BE2C (cell line): ENCODE data around the gene OXA1L.
"Not testable (repeated sequence)": the region's sequence is repeated elsewhere in the genome, so short reads cannot be mapped to it uniquely, and the experiment has no call there.

Experiments used
- DNase-seq: peaks from one replicate; pipeline ENCODE4 v3.0.0-alpha.2; 2020
- H3K27me3 ChIP-seq: fragments of 250-450 bp; sonication (Bioruptor Pico); 2 replicates; pipeline ENCODE4 v1.5.1; 2020; ENCODE audit warnings: mild to moderate bottlenecking
- H3K36me3 ChIP-seq: fragments of 250-450 bp; sonication (Bioruptor Pico); 2 replicates; pipeline ENCODE4 v1.5.1; 2020; ENCODE audit warnings: mild to moderate bottlenecking
- H3K4me1 ChIP-seq: fragments of 250-450 bp; sonication (Bioruptor Pico); 2 replicates; pipeline ENCODE4 v1.5.1; 2020
- H3K4me3 ChIP-seq: 2 replicates; pipeline ENCODE4 v1.5.1; 2011; ENCODE audit warnings: low read depth, low read length
- H3K9me3 ChIP-seq: fragments of 250-450 bp; sonication (Bioruptor Pico); 2 replicates; pipeline ENCODE4 v1.5.1; 2020
- CTCF ChIP-seq: IDR thresholded peaks from 2 replicates; pipeline ENCODE4 v1.5.1; 2012; ENCODE audit warnings: mild to moderate bottlenecking, low read depth, low read length

The OXA1L gene

DNA sequence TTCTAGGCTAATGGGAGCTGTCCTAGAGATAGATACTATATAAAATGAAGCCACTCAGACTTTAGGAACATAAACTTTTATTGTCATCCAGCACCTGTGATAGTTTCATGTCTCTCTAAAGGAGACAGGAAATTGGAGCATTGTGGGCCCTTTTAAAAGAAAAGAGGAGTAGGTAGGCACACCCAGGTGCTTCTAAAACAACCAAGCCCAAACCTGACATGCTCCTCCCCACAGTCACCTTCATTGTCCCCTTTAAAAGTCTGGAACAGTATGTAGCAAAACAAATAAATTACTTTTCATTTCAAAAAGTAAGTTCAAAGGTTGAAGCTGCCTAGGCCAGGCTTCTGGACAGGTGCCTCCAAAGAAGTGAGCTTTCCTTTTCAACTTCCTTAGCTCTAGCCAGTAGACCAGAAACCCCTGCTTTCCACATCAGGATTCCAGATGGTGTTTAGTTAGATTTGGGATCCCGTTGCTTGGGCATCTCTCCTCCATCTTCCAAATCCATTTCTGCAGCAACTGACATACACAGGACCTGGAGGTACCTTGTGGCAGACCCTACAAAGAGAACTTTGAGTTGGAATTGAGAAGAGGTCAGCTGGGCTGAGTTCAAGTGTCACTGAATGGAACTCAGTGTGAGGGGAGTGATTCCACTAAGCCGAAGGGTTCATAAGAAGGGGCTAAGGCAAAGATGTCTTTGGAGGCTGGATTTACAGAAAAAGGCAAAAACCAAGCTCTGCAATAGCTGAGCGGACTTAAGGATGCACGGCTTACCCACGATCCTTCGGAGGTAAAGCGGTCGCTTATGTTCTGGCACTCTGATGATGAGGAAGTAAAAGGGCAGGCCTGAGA is 6.9 kb downstream of the OXA1L start:
- H3K4me1 ChIP-seq, result no peaks in the 10 kb centered on the region
- H3K4me3 ChIP-seq, result no peak overlapping the region
- no peaks in the 10 kb centered on the region for H3K27me3 ChIP-seq
- peaks cover 32% of the 10 kb centered on the region for H3K36me3 ChIP-seq
- DNase-seq, result no peak
- H3K9me3 ChIP-seq, result no peaks in the 10 kb centered on the region
- TF ChIP-seq CTCF, result no peak

GRCh38 chr14:22774011-22774706 is 7.7 kb downstream of the OXA1L start:
- peaks cover 27% of the 10 kb centered on the region for H3K36me3 ChIP-seq
- no peak overlapping the region for H3K4me3 ChIP-seq
- no peaks in the 10 kb centered on the region for H3K27me3 ChIP-seq
- no peak for DNase-seq
- TF ChIP-seq CTCF, result no peak
- H3K4me1 ChIP-seq, result no peaks in the 10 kb centered on the region
- no peaks in the 10 kb centered on the region for H3K9me3 ChIP-seq

DNA sequence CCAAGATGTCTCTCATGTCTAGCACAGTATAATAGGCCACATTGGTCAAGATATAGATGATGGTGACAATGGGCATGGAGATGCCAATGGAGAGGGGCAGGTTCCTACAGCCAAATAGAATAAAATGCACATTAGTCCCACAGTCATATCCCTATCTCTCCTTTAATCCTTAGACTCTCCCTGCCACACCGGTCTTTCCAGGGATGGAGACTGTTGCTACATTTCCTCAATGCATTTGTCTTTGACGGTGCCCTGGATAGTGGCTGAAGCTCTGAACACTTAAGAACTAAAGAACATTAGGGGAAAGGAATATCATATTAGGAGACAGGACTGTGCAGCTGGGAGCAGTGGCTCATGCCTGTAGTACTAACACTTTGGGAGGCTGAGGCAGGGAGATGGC is 9.7 kb downstream of the OXA1L start:
- no peak for DNase-seq
- H3K9me3 ChIP-seq, result no peaks in the 10 kb centered on the region
- no peaks in the 10 kb centered on the region for H3K27me3 ChIP-seq
- peaks cover 10% of the 10 kb centered on the region for H3K36me3 ChIP-seq
- TF ChIP-seq CTCF, result no peak
- H3K4me3 ChIP-seq, result no peak overlapping the region
- no peaks in the 10 kb centered on the region for H3K4me1 ChIP-seq

- H3K36me3 ChIP-seq, DNase-seq, H3K9me3 ChIP-seq, H3K4me3 ChIP-seq, H3K27me3 ChIP-seq, H3K4me1 ChIP-seq: not testable (repeated sequence)
Measured at GRCh38 chr14:22776849-22777248, 10.4 kb downstream of the OXA1L start.

DNA sequence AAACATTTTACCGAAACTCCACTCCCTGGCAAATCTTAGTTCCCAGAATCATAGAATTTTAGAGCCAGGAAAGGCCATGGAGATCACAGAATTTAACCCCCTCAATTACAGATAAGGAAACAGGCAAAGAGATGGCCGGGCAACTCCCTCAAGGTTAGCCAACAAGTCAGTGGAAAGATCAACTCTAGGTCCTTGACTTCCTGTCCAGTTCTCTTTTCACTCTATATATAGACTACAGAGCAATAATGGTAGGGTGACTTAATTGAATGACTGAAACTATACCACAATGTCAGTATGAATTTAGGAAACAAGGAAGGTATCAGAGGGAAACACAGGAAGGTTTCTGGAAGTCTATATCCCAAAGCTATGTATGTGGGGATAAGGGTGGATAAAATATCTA is 11.6 kb downstream of the OXA1L start:
- H3K27me3 ChIP-seq, result no peaks in the 10 kb centered on the region
- TF ChIP-seq CTCF, result no peak
- H3K9me3 ChIP-seq, result no peaks in the 10 kb centered on the region
- no peak for DNase-seq
- no peaks in the 10 kb centered on the region for H3K36me3 ChIP-seq
- no peaks in the 10 kb centered on the region for H3K4me1 ChIP-seq
- H3K4me3 ChIP-seq, result no peak overlapping the region

- DNase-seq, result no peak
- H3K4me3 ChIP-seq, result no peak overlapping the region
- no peaks in the 10 kb centered on the region for H3K4me1 ChIP-seq
- no peak for TF ChIP-seq CTCF
- H3K27me3 ChIP-seq, result no peaks in the 10 kb centered on the region
- no peaks in the 10 kb centered on the region for H3K9me3 ChIP-seq
- H3K36me3 ChIP-seq, result no peaks in the 10 kb centered on the region
Measured at GRCh38 chr14:22780105-22780679, 13.7 kb downstream of the OXA1L start.
